HG03565 (cell line): Measurements from ENCODE around the gene LEKR1.
A peak's percentile ranks its signal among the peaks of the same experiment; 100 is the strongest.
"Not testable (repeated sequence)": the region's sequence is repeated elsewhere in the genome, so short reads cannot be mapped to it uniquely, and the experiment has no call there.

Experiments
- ATAC-seq: cut with Tn5 transposase; IDR thresholded peaks from one replicate; pipeline ENCODE4 v1.9.1; 2021; ENCODE audit warnings: mild to moderate bottlenecking, moderate library complexity; ENCODE audit not compliant: unreplicated experiment

LEKR1 gene

GRCh38 chr3:156897851-156898250 is 71.7 kb downstream of the LEKR1 start:
- not testable (repeated sequence) for ATAC-seq

GRCh38 chr3:156898296-156898880 is 72.2 kb downstream of the LEKR1 start:
- ATAC-seq = no peak

- no peak for ATAC-seq
Measured at GRCh38 chr3:156899951-156900350, 73.8 kb downstream of the LEKR1 start.

GRCh38 chr3:156902916-156903315 is 76.8 kb downstream of the LEKR1 start:
- no peak for ATAC-seq

GRCh38 chr3:156906275-156906674 is 80.1 kb downstream of the LEKR1 start:
- ATAC-seq = no peak

- ATAC-seq = no peak
Measured at GRCh38 chr3:156908398-156908797, 82.2 kb downstream of the LEKR1 start.

- no peak for ATAC-seq
Measured at GRCh38 chr3:156910022-156910421, 83.9 kb downstream of the LEKR1 start.

GRCh38 chr3:156910831-156911230 is 84.7 kb downstream of the LEKR1 start:
- ATAC-seq = not testable (repeated sequence)

- ATAC-seq = not testable (repeated sequence)
Measured at GRCh38 chr3:156914300-156914699, 88.1 kb downstream of the LEKR1 start.

GRCh38 chr3:156915372-156915771 is 89.2 kb downstream of the LEKR1 start:
- ATAC-seq = no peak

GRCh38 chr3:156918746-156919145 is 92.6 kb downstream of the LEKR1 start:
- no peak for ATAC-seq

- no peak for ATAC-seq
Measured at GRCh38 chr3:156919818-156920217, 93.7 kb downstream of the LEKR1 start.

- no peak for ATAC-seq
Measured at GRCh38 chr3:156920399-156920798, 94.2 kb downstream of the LEKR1 start.

GRCh38 chr3:156923349-156923748 is 97.2 kb downstream of the LEKR1 start:
- ATAC-seq = no peak

GRCh38 chr3:156938724-156939123 is 112.6 kb downstream of the LEKR1 start:
- ATAC-seq = no peak

GRCh38 chr3:156939315-156939714 is 113.2 kb downstream of the LEKR1 start:
- ATAC-seq = no peak

GRCh38 chr3:156941311-156941710 is 115.2 kb downstream of the LEKR1 start:
- ATAC-seq = no peak

- no peak for ATAC-seq
Measured at GRCh38 chr3:156948402-156949210, 122.5 kb downstream of the LEKR1 start.

GRCh38 chr3:156952011-156952410 is 125.9 kb downstream of the LEKR1 start:
- no peak for ATAC-seq

- peak; percentile 89 for ATAC-seq
Measured at GRCh38 chr3:156957715-156958114, 131.6 kb downstream of the LEKR1 start.

GRCh38 chr3:156963096-156963495 is 136.9 kb downstream of the LEKR1 start:
- no peak for ATAC-seq

- ATAC-seq = no peak
Measured at GRCh38 chr3:156964577-156964976, 138.4 kb downstream of the LEKR1 start.
